C1 segment of cervical spinal cord (tissue), 14 donors: ENCODE results near the gene PRR13.
A peak's percentile ranks its signal among the peaks of the same experiment; 100 is the strongest.
"Not testable (repeated sequence)": the region's sequence is repeated elsewhere in the genome, so short reads cannot be mapped to it uniquely, and the experiment has no call there.

ENCODE experiments used
- DNase-seq, 14 donors: peaks; one replicate each; lab custom pipeline; 2025; lab: John Stamatoyannopoulos, UW

The PRR13 gene

DNA sequence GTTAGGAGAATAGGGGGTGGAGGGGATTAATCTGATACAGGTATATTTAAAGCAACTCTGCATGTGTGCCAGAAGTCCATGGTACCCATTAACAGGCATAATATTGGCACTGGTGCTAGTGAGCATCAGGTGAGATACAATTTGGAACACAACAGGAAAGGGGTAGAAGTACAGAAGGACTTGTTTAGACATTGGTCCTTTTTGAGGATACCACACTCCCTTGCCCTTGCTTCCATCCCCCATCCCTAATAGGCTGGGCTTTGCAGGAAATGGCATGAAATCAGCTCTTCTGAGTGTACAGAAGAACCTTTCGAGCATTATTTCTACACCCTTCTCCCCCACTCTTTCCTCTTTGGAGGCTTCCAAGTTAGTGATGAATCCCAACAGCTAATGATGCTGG is 26.7 kb downstream of the PRR13 start:
- DNase-seq = no peak

DNA sequence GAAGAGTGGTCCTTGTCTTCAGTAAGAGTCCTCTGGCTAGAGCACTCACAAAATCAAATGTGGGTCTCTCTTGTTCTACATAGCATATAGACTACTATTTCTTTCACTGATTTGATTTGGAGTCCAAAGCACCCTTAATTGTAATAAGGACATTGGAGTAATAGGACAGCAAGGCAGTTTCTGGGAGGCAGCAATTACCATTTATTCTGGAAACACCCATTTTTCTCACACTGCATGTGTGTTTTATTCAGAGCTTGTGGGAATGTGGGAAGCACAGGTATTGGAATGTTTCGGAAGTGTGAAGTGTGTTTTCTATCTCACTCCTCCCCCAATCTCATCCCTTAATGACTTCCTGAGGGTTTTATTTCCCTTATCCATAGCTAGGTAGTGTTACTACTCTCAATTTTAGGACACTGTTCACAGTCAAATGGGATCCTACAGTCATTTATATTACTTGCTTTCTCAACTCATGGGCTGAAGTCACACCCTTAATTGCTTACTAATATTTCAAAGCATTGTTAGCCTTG is 30.6 kb downstream of the PRR13 start:
- DNase-seq = no peak

DNA sequence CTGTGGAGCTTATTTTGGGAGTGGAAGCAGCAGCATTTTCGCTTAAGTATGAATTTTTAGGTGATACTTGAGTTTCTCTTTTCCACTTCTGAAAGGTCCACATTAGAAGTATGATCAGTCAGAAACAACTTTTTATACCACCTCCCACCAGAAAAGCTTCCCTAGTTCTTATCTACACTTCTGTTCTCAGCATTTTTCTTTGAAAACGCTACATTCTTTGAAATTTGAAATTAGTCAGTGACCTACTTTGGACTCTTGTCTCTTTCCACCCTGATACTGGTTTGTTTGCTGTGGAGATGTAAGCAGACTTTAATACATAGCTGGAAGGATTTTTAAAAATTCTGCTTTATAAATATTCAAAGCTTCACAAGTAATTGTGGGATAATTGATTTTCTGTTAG is 32.5 kb downstream of the PRR13 start:
- no peak for DNase-seq

DNA sequence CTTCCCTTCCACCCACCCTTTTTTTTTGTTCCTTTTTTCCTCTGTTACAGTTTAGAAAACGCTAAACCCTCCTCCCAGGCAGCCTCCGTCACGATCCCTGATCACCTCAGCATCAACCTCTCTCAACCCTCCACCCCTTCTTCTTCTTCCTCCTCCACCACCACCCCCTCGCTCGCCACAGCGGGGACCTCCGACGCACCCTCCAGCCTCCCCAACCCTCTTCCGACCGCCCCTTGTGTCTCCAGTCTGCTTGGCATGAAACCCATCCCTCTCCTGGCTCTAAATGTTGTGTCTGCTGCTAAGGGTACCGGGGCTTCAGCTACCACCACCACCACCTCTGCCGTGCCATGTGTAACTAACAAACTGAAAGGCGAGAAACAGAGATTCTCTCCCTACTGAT is 33.3 kb downstream of the PRR13 start:
- DNase-seq = no peak

DNA sequence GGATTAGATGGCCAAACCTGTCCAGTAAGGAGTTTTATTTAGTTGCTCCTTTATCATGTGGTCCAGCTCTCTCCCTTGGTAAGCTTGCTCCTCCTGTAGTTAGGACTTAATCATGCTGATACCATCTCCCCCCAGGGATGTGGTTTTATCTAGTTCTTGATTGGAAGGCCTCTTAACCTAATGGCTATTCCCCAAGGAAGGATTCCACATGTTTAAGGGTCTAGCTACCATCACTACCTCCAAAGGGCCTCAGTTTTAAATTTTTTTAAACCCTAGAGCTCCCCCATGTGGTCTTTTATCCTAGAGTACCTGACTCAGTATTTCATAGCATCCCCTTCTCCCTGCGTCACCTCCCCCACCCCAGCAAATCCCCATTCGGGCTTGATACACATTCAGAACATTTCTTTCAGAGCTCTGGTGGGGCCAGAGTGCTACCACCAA is 35.3 kb downstream of the PRR13 start:
- no peak for DNase-seq

DNA sequence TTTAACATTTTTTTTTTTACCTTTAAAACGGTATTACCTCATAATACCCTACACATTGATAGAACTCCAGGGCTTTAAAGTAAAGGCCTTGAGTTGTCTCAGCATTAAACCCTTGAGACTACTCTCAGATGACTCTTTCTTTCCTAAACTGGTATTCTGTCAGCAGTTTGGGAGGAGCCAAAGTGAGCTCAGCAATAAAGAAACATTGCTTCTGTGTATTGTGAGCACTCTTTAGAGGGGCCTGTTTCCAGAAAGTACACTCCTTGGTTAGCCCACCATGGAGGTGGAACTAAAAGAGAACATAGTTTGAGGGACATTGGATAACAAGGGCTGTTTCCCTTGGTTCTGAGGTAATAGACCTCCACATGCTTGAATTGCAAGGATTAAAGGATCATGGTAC is 37.3 kb downstream of the PRR13 start:
- DNase-seq = no peak

DNA sequence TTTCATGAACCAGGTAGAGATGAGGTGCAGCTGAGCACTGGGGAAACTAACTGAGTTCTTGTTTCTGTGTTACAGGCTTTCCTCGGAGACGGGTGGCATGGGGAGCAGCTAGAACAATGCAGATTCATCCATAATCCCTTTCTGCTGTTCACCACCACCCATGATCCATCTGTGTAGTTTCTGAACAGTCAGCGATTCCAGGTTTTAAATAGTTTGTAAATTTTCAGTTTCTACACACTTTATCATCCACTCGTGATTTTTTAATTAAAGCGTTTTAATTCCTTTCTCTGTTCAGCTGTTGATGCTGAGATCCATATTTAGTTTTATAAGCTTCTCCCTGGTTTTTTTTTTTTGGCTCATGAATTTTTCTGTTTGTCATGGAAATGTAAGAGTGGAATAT is 37.8 kb downstream of the PRR13 start:
- no peak for DNase-seq

DNA sequence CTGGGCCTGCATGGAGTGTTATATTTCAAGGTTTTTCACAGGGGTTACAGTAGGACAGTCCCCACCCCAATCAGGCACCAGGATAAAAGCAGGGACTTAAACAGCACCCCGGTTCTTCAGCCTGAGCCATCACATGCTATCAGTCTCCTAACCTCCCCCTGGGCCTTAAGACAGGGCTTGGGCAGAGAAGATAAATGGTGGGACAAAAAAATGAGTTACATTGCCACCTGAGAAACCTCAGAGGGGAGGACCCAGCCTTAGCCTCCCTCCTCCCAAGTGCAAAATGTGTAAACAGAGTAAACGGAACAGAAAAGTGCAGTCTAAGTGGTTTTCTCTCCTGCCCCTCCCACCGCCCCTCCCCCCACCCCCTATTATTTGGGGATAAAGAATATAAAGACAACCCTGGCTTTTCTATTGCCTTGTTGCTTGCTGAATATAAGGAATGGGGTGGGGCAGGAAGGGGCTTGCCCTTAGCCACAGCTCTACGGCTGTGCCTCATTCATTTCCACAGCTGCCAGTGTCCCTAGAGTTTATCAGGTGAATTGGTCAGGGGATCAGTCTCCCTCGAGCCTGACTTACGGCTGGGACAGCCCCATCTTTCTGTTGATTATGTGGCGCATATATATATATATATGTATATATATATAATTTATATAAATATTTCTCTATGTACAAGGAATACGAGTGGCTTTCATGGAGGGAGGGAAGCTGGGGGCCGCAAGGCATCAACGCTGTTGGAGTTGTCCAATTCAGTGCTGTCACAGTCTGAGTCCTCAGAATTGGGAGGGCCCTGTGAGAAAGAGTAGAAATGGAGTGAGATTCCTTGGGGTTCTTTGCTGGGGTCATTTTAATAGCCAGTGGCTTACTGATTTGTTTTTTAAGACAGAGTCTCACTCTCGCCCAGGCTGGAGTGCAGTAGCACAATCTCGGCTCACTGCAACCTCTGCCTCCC is 39.2 kb downstream of the PRR13 start:
- DNase-seq = no peak

DNA sequence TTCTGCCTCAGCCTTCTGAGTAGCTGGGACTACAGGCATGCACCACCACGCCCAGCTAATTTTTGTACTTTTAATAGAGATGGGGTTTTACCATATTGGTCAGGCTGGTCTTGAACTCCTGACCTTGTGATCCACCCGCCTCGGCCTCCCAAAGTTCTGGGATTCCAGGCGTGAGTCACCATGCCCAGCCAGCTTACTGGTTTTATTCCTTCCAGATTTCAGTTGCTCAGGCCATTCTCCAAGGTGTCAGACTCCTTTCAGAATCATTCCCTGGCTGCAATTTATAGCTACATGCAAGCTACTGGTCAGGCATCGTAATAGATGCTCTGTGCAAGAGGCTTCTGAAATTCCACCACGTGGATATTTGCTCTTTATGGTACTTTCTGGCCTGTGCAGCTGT is 39.9 kb downstream of the PRR13 start:
- not testable (repeated sequence) for DNase-seq

DNA sequence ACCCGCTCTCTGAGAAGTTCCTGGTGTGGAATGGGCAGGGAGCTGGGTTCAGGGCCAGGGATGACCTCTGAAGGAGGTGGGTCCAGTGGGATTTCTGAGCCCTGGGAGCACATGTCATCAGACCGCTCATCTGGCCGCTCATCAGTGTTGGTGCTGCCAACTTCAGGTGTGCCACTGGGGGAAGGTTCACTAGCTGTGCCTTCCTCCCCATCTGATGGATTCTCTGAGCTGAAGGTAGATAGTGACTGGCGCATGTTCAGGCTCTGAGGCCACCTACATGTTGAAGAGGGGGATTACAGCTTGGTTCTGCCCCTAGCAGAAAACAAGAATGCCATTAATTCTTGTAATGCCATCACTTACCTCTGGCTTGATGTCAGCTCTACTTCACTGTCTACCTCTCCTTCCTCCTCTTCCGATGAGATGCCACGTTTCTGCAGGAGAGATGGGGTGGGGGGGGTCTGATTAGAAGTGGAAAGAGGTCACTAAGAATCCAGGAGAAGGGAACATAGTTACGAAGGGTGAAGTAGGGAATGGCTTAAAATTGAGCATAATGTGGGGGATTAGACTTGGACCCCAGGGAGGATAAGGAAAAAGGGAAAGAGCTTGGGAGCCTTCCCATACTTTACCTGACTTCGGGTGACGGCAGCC is 40.5 kb downstream of the PRR13 start:
- no peak for DNase-seq

DNA sequence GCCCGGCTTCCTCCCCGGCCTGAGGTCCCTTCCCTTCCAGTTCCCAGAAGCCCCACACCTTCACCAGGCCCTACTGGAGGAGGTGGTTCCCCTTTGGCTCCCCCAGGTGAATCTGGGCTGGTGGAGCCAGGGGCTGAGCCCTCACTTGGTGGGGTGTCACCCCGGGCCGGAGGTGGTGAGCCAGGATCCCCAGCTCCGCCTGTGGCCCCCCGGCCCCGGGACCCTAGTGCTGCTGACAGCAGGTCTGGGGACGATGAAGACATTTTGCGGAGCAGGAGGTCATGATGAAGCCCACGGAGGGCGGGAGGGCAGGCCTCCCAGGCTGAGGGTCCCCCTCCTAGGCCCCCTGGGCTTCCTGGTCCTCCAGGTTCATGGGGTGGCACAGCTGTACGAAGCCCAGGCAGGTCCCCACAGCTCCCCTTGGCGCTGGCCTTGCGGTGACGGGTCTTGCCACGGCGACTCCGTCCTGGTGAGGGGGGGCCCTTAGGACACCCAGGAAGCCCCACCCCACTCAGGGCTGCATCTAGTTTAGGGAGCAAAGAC is 41.2 kb downstream of the PRR13 start:
- no peak for DNase-seq

DNA sequence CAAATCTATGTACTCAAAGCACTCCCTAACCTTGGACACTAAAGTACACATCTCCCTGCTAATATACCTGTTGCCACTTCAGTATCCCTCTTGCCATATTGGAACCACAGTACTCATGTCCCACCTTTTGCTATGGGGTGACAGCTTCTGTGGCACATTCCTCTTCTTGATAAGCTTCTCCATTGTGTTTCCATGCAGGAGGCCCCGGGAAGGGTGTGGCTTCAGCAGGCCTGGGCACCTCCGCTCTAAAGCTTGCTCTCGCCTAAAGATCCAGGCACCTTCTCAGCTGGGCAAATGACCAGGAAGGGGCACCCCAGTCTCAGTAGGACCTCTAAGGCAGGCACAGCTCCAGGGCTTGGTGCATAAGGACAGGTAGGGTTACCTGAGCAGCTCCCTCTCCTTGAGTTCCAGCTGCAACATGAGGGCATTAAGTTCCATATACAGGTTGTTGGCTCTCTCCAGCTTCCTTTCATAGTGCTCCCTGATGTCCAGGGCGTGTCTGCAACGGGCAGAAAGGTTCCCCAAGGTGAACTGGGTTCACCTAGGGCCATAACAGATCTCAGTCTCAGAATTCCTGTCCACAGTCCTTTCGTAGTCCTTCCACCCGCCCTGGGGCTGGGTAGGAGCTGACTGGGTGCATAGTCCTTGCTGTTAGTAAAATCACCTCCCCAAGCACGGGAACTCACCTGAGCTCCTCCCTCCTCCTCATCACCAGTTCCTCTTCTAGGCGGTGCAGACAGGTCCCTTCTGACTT is 41.9 kb downstream of the PRR13 start:
- no peak for DNase-seq

DNA sequence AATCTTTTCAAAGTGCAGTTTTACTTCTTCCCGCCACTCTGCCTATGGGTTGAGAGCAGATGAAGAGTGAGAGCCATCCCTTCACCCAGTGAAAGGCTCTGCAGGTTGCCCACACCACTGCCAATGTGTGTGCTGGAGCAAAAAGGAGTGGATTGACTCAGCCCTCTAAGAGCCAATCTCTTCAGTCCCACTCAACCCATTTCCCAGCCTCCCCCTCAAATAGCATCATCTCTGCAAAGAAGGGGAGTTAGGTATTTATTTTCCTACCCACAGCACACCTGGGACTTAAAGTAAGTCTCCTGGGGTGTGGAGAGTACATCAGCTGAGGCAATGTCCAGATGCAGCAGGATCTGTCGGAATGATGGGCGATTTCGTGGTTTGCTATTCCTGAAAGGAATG is 42.4 kb downstream of the PRR13 start:
- DNase-seq = no peak

DNA sequence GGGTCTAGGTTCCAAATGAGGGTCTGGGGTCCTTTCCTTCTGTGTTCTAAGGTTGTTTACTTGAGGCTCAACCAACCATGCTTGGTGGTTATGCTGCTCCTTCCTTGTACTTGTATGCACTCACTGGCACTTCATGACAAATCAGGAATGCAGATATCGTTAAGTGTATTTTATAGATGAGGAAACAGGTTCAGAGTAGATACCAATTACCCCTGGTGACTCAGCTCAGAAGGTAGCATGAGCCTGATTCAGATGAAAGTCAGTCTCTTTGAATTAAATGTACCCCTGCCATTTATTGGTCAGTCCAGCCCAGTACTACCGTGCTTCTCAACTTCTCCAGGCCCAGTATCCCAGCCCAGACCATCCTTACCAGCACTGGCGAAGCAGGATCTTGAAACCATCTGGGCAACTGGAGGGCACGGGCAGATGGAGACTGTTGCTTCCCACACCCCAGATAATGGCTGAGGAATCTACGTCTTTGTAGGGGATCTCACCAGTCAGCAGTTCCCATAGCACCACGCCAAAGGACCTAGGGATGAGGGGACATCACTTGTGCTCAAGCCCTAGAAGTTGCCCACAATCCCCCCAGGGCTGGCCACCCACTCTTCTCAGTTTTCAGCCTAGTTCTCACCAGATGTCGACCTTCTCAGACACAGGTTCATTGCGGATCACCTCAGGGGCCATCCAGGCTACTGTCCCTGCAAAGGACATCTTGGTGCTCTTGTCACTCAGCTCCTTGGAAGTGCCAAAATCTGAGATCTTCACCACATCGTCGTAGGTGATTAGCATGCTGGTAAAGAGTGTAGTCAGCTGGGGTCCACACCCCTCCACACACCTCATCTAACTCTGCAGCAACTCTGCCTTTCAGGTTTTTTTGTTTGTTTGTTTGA is 43.4 kb downstream of the PRR13 start:
- no peak for DNase-seq

DNA sequence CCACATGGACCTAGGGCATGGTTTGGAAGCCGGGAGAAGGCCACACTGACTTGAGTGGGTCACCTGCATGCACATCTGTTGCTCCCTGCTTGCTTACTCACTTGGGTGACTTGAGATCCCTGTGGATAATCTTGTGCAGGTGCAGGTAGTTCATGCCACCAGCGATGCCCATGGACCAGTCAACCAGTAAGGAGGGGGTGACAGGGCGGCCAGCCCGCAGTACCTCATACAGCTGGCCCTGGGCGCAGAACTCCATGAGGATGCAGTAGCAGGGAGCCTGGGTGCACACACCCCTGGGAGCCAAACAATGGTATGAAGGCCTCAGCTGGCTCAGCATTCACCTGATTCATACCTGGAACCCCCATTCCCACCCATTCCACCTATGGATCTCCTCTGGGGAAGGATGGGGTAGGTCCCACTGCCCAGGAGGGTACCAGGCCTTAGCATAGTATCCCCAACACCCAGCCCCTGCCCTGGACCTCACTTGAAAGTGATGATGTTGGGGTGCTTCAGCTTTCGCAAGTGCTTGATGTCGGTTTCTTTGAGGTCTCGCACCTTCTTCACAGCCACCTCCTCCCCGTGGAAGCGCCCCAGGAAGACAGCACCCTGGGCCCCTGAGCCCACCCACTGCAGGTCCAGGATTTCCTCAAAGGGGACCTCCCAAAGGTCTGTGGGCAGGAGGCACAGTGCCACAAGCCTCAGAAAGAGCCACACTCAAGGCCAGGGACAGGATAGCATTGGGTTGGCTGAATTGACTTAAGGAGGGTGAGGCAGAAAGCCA is 44.6 kb downstream of the PRR13 start:
- no peak for DNase-seq

DNA sequence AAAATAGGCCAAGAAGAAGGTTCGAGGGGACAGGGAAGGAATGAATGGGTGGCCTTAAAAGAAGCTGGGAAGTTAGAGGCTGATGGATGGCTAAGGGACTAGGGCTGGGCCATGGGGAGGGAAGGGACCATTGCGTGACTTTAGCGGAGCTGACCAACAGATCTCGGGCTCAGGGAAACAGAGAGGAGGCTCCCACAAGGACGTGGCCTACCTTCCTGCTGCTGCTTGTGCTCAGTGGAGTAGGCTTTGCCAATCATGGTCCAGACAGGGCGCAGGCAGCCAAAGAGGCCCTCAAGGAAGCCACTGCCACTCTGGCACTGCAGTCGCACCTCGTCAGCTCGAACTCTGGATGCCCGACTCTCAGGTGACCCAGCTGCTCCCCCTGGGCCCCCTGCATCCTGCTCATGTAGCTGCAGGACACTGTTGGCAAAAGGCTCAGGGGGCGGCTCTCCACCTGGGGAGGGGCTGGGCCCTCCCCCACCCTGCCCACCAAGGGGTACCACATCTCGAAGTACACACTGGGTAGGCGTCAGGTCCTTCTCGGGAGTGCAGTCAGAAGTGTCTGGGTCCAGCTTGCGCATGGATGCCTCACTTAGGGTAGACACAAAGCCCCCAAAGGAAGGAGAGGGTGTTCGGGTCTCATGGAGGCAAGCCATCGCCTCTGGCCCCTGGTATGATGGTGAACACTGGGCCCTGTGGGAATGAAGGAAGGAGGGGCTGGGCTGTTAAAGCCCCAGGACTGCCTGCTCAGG is 45.4 kb downstream of the PRR13 start:
- no peak for DNase-seq

DNA sequence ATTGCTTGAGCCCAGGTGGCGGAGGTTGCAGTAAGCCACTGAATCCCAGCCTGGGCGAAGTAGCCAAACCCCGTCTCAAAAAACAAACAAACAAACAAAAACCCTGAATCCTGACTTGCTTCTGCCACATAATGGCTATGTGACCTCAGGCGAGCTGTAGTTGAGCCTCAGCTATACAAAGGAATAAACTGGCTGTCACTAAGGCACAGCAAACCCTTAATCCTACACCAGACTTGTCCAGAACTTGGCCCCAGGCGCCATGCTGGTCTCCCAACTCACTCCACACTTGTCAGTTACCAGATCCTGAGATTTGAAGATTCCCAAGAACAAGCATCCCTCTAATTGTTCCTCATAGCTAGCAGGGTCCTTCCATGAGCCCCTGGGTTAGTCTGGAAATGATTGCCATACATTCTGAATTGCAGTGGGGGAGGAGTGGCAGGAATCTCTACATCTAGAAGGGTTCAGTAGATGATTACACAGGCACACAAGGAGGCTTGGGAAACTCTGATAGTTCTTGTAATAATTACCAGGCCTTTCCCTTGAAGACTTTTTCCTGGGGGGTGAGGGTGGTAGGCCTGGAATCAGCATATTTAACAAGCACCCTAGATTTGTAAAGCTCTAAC is 47.8 kb downstream of the PRR13 start:
- no peak for DNase-seq

DNA sequence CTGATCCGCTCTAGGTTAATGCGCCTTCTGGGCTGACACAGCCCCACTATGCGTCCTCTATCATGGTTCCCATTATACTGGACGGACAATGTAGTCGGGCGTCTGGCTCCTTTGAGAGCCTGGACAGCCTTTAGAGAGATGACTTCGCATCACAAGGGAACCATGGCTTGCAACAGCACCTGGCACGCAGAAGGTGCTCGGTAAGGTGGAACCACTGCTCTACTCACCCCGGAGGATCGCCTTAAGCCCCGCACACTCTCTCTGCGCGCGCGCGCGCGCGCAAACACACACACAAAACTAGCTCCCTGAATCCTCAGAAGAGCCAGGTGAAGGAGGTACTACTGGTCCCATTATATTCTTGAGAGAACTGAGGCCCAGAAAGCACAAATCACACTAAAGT is 50.7 kb downstream of the PRR13 start:
- DNase-seq = peak in 3 of 14 donors; percentile 26 to 41 (median 29)
